Body of pancreas (tissue), 4 donors: ENCODE data around the gene PIMREG.

Source experiments
- POLR2A ChIP-seq, 3 donors: fragments of 450-650 bp; IDR thresholded peaks; one replicate each; pipeline ENCODE4 v1.6.1; 2016; ENCODE audit warnings: antibody characterized with exemption in 3 of 3, mild to moderate bottlenecking in 2 of 3
- TF ChIP-seq, protein P1 (sequence below), 7 experiments: fragments of 450-650 bp in 4 of 7; fragments of 200-600 bp in 3 of 7; sonication (generic) in 3 of 7; IDR thresholded peaks; one replicate each; pipeline ENCODE4 v1.5.1; 2016 to 2019; ENCODE audit warnings: antibody characterized with exemption in 7 of 7

DNA sequence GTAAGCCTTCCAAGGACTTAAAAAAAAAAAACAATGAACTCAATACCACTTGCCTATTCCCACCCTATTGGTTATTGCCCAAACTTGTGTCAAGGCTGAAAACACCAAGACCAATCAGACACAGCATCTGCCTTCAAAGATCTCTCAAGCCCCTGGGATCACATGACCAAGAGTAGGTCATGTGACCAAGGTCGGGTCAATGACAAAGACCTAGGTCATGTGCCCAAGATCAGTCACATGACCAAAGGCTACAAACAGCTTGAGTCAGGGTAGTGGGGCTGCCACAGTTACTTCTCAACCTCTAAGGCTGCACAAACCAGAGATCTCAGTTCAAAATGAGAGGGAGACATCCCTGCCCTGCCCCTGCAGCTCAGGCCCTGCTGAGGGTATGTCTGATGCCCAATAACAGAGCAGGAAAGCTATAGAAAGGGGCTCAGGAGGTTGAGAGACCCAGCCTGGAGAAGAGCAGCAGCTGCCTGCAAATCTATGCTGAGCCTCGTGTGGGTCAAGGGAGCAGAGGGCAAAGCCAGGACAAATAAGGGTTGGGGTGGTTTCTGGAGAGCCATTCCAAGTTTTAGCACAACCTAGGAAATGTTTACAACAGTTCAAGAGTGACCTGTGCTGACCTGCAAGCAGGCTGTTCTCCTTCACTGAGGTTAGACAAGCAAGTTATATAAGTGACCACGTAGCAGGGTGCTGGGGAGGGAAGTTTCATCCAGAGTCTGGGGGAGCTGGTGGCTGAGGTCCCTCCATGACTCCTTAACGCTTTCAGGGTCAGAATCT is 48.8 kb downstream of the PIMREG start:
- TF ChIP-seq, protein P1, sequence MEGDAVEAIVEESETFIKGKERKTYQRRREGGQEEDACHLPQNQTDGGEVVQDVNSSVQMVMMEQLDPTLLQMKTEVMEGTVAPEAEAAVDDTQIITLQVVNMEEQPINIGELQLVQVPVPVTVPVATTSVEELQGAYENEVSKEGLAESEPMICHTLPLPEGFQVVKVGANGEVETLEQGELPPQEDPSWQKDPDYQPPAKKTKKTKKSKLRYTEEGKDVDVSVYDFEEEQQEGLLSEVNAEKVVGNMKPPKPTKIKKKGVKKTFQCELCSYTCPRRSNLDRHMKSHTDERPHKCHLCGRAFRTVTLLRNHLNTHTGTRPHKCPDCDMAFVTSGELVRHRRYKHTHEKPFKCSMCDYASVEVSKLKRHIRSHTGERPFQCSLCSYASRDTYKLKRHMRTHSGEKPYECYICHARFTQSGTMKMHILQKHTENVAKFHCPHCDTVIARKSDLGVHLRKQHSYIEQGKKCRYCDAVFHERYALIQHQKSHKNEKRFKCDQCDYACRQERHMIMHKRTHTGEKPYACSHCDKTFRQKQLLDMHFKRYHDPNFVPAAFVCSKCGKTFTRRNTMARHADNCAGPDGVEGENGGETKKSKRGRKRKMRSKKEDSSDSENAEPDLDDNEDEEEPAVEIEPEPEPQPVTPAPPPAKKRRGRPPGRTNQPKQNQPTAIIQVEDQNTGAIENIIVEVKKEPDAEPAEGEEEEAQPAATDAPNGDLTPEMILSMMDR (IDR thresholded peaks at IDR 0.05), result no peak
- TF ChIP-seq POLR2A (IDR thresholded peaks at IDR 0.05), result no peak
